ENCODE data around the gene SLC6A20. TPM values are rescaled to one million over a fixed set of nuclear protein-coding genes. Genes with fewer than 3 reads are reported as not detected.

SLC6A20 gene
- total RNA-seq, 1 donor from 2014 or later, result not detected

DNA sequence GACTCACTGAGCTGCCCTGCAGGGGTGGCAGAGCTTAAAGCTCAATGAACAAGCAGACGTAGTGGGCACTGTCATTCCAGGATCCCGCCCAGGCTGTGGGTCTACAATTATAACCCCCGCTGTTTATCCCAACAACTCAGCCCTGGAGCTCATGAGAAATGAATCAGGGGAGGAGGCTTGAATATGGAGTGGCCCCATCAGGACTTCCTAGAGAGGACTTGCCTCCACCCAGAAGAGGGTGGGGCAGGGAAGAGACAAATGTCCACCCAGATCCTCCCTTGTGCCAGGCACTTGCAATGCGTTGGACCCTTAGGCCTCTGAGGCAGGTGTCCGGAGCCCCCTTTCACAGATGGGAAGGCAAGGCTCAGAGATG, 33.0 kb downstream of the SLC6A20 start:
- Mint-ChIP-seq H3K27ac (ENCODE audit: unreplicated experiment) (no peak overlapping the region), H3K4me1 (ENCODE audit: low read depth) (peaks cover 3% of the 10 kb centered on the region), H3K4me3 (ENCODE audit: unreplicated experiment) (no peak overlapping the region), H3K27me3 (ENCODE audit: low read depth) (peaks cover 14% of the 10 kb centered on the region), H3K9me3 (ENCODE audit: low read depth) (peaks cover 10% of the 10 kb centered on the region), H3K36me3 (ENCODE audit: low read depth) (peaks cover 3% of the 10 kb centered on the region)
- no peak for TF ChIP-seq CTCF (IDR thresholded peaks at IDR 0.05)
- DNase-seq (ENCODE audit: low spot score), result no peak

- H3K27me3 Mint-ChIP-seq (ENCODE audit: low read depth), result peaks cover 9% of the 10 kb centered on the region
- peaks cover 8% of the 10 kb centered on the region for H3K9me3 Mint-ChIP-seq (ENCODE audit: low read depth)
- H3K4me1 Mint-ChIP-seq (ENCODE audit: low read depth), result peaks cover 3% of the 10 kb centered on the region
- no peak overlapping the region for H3K27ac Mint-ChIP-seq (ENCODE audit: unreplicated experiment)
- no peak overlapping the region for H3K4me3 Mint-ChIP-seq (ENCODE audit: unreplicated experiment)
- DNase-seq (ENCODE audit: low spot score), result no peak
- H3K36me3 Mint-ChIP-seq (ENCODE audit: low read depth), result peaks cover 3% of the 10 kb centered on the region
- TF ChIP-seq CTCF (IDR thresholded peaks at IDR 0.05), result no peak
Observed at GRCh38 chr3:45762647-45763302, 33.6 kb downstream of the SLC6A20 start.

DNA sequence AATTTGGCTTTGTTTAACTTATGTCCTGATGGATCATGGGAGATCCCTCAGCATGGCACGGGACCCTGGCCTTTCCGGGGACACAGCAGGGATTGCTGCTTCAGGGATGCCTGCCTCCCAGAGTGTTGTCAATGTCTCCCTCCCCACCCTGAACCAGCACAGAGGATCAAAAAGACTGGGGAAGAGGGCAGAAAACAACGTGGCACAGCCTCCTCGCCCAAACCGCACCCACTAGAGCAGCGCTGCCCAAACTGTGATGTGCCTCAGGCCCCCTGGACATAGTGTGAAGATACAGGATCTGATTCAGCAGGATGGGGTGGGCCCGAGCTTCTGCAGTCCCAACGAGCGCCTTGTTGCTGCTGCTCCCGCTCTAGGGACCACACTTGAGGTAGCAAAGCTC, 34.5 kb downstream of the SLC6A20 start:
- Mint-ChIP-seq H3K36me3 (ENCODE audit: low read depth) (no peaks in the 10 kb centered on the region), H3K4me1 (ENCODE audit: low read depth) (peaks cover 3% of the 10 kb centered on the region), H3K27me3 (ENCODE audit: low read depth) (peaks cover 4% of the 10 kb centered on the region), H3K4me3 (ENCODE audit: unreplicated experiment) (no peak overlapping the region), H3K9me3 (ENCODE audit: low read depth) (no peaks in the 10 kb centered on the region), H3K27ac (ENCODE audit: unreplicated experiment) (no peak overlapping the region)
- DNase-seq (ENCODE audit: low spot score), result no peak
- TF ChIP-seq CTCF (IDR thresholded peaks at IDR 0.05), result no peak

DNA sequence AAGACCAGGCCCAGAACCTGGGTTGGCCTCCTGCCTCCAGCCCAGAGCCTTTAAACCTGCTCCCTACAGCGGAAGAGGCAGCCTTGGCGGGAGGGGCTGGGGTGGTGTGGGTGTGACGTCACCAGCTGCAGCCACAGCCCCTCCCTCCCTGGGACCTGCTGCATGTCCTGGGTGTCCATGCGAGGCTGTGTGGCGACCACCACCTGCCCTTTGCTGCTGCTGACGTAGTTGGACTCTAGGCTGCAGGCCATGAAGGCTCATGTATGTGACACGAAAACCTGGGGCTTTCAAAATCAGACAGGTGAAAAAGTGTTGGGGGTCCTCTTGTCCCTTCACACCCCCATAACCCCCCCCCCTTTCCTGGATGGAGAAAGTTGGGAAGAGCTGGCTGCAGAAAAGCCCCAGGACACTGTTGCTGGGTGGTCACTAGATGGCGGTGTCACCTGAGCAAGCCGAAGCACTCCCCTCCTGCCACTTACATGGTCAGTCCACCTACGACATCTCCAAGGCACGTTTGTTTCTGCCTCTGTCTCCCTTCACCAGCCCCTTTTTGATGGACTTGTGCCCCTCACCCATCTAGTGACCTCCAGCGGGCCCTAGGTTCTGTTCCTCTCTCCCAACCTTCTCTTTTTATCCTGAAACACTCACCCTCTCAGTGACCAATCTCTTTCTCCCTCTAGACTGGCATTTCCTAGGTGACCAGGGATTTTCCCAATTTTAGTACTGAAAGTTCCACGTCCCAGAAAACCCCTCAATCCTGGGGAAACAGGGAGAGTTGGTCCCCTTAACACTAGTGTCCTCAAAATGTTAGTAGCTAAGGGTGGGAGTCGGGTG, 35.2 kb downstream of the SLC6A20 start:
- no peaks in the 10 kb centered on the region for H3K9me3 Mint-ChIP-seq (ENCODE audit: low read depth)
- TF ChIP-seq CTCF (IDR thresholded peaks at IDR 0.05), result peak; percentile 86
- H3K27me3 Mint-ChIP-seq (ENCODE audit: low read depth), result peaks cover 4% of the 10 kb centered on the region
- DNase-seq (ENCODE audit: low spot score), result no peak
- peaks cover 3% of the 10 kb centered on the region for H3K4me1 Mint-ChIP-seq (ENCODE audit: low read depth)
- no peak overlapping the region for H3K27ac Mint-ChIP-seq (ENCODE audit: unreplicated experiment)
- no peak overlapping the region for H3K4me3 Mint-ChIP-seq (ENCODE audit: unreplicated experiment)
- H3K36me3 Mint-ChIP-seq (ENCODE audit: low read depth), result no peaks in the 10 kb centered on the region

DNA sequence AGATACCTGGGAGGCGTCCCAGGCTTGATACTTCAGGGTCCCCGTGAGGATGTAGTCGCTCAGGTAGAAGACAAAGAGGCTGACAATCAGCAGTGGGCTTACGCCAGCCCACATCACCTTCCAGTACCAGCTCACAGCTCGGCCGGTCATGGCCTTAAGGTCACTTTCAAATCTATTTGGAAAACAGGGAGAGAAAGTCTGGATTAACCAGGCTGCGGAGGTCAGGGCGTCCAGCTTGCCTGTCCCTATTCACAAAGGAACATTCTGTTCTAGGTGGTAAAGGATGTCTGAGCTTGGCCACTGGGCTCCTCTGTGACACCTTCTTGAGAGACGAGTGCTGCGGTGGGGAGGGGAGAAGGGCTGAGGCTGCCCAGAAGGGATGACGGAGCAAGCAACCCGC, 36.5 kb downstream of the SLC6A20 start:
- H3K4me3 Mint-ChIP-seq (ENCODE audit: unreplicated experiment), result no peak overlapping the region
- peaks cover 3% of the 10 kb centered on the region for H3K4me1 Mint-ChIP-seq (ENCODE audit: low read depth)
- no peaks in the 10 kb centered on the region for H3K27me3 Mint-ChIP-seq (ENCODE audit: low read depth)
- H3K27ac Mint-ChIP-seq (ENCODE audit: unreplicated experiment), result no peak overlapping the region
- H3K36me3 Mint-ChIP-seq (ENCODE audit: low read depth), result no peaks in the 10 kb centered on the region
- DNase-seq (ENCODE audit: low spot score), result no peak
- H3K9me3 Mint-ChIP-seq (ENCODE audit: low read depth), result no peaks in the 10 kb centered on the region
- TF ChIP-seq CTCF (IDR thresholded peaks at IDR 0.05), result no peak

Data from chondrocyte (in vitro differentiated cells).